DND-41 (cell line): ENCODE data around the gene MBP.

Source experiments
- CTCF ChIP-seq: IDR thresholded peaks from 2 replicates; pipeline ENCODE4 v1.5.1; 2012; ENCODE audit warnings: borderline replicate concordance, low read length, moderate library complexity, mild to moderate bottlenecking; ENCODE audit not compliant: poor library complexity, severe bottlenecking; ENCODE audit errors: extremely low read depth
- EZH2 ChIP-seq: IDR thresholded peaks from 3 replicates; pipeline ENCODE4 v1.6.1; 2012; ENCODE audit warnings: borderline replicate concordance, low read depth, mild to moderate bottlenecking, moderate library complexity, low read length, inconsistent platforms; ENCODE audit not compliant: severe bottlenecking

- no peak for TF ChIP-seq CTCF
- no peak for TF ChIP-seq EZH2
These were observed 12.0 kb upstream of the MBP start for GRCh38 chr18:77144451-77145118.
